Neuronal stem cell (in vitro differentiated cells): ENCODE measurements around the gene RAB40C.
A peak's percentile ranks its signal among the peaks of the same experiment; 100 is the strongest.

Source experiments
- DNase-seq: peaks from one replicate; pipeline ENCODE4 v3.0.0-alpha.2; 2013; ENCODE audit warnings: low spot score
- H2AFZ ChIP-seq: one replicate; pipeline ENCODE4 v1.6.1; 2013; ENCODE audit warnings: mild to moderate bottlenecking, low read length, inconsistent platforms
- H2AK5ac ChIP-seq: 2 replicates; pipeline ENCODE4 v1.6.1; 2013; ENCODE audit warnings: low read depth, mild to moderate bottlenecking, inconsistent platforms, low read length, moderate library complexity, mixed read lengths
- H2BK120ac ChIP-seq: 2 replicates; pipeline ENCODE4 v1.6.1; 2013; ENCODE audit warnings: low read depth, mild to moderate bottlenecking, inconsistent platforms, low read length, moderate library complexity, mixed read lengths
- H2BK12ac ChIP-seq: one replicate; pipeline ENCODE4 v1.6.1; 2013; ENCODE audit warnings: low read length, inconsistent platforms
- H2BK15ac ChIP-seq: 2 replicates; pipeline ENCODE4 v1.6.1; 2013; ENCODE audit warnings: mild to moderate bottlenecking, low read length, inconsistent platforms, mixed read lengths
- H2BK5ac ChIP-seq: one replicate; pipeline ENCODE4 v1.6.1; 2013; ENCODE audit warnings: inconsistent platforms, mild to moderate bottlenecking, low read length, moderate library complexity
- H3K14ac ChIP-seq: one replicate; pipeline ENCODE4 v1.6.1; 2013; ENCODE audit warnings: low read length, inconsistent platforms
- H3K18ac ChIP-seq: 2 replicates; pipeline ENCODE4 v1.6.1; 2013; ENCODE audit warnings: low read length, inconsistent platforms
- H3K23ac ChIP-seq: 2 replicates; pipeline ENCODE4 v1.6.1; 2013; ENCODE audit warnings: low read depth, mild to moderate bottlenecking, mixed read lengths, low read length, inconsistent platforms; ENCODE audit not compliant: poor library complexity
- H3K27ac ChIP-seq: replicated peaks from 3 replicates; pipeline ENCODE4 v1.5.1; 2013; ENCODE audit warnings: low read length, inconsistent platforms
- H3K27me3 ChIP-seq, 3 experiments: 2 replicates each; pipeline ENCODE4 v1.6.1; 2013; ENCODE audit warnings: low read length in 3 of 3, mild to moderate bottlenecking in 2 of 3, inconsistent platforms in 1 of 3, low read depth in 1 of 3, mixed read lengths in 1 of 3, moderate library complexity in 1 of 3; ENCODE audit not compliant: control insufficient read depth in 3 of 3, insufficient read depth in 3 of 3
- H3K36me3 ChIP-seq, 2 donors: replicated peaks in 1 of 2; 2 replicates each; pipeline ENCODE4 v1.6.1; 2013; ENCODE audit warnings: low read length in 2 of 2; ENCODE audit not compliant: control insufficient read depth in 2 of 2, insufficient read depth in 2 of 2
- H3K4ac ChIP-seq: 2 replicates; pipeline ENCODE4 v1.6.1; 2013; ENCODE audit warnings: inconsistent platforms, mild to moderate bottlenecking, low read length, moderate library complexity
- H3K4me1 ChIP-seq, 2 donors: 1 replicate in 1 of 2; 2 replicates in 1 of 2; pipeline ENCODE4 v1.6.1; 2013; ENCODE audit warnings: low read length in 2 of 2, low read depth in 1 of 2; ENCODE audit not compliant: control insufficient read depth in 2 of 2, insufficient read depth in 1 of 2
- H3K4me2 ChIP-seq: one replicate; pipeline ENCODE4 v1.6.1; 2013; ENCODE audit warnings: mild to moderate bottlenecking, low read length, inconsistent platforms; ENCODE audit not compliant: insufficient read depth, poor library complexity, severe bottlenecking
- H3K4me3 ChIP-seq, 2 donors: 2 replicates each; pipeline ENCODE4 v1.5.1; 2013; ENCODE audit warnings: low read length in 2 of 2, mild to moderate bottlenecking in 2 of 2, inconsistent platforms in 1 of 2, moderate library complexity in 1 of 2
- H3K79me1 ChIP-seq: one replicate; pipeline ENCODE4 v1.6.1; 2013; ENCODE audit warnings: low read depth, mild to moderate bottlenecking, inconsistent platforms, low read length, moderate library complexity
- H3K9ac ChIP-seq: one replicate; pipeline ENCODE4 v1.6.1; 2013; ENCODE audit warnings: mild to moderate bottlenecking, low read depth, low read length, inconsistent platforms; ENCODE audit not compliant: poor library complexity
- H3K9me3 ChIP-seq, 2 donors: replicated peaks in 1 of 2; 2 replicates each; pipeline versions ENCODE3 to v1.6.1; 2013; ENCODE audit warnings: low read length in 2 of 2, mild to moderate bottlenecking in 2 of 2, inconsistent platforms in 1 of 2, low read depth in 1 of 2, mixed read lengths in 1 of 2, moderate library complexity in 1 of 2; ENCODE audit not compliant: control insufficient read depth in 2 of 2, insufficient read depth in 1 of 2
- H4K8ac ChIP-seq: one replicate; pipeline ENCODE4 v1.6.1; 2013; ENCODE audit warnings: low read depth, mild to moderate bottlenecking, inconsistent platforms, low read length, moderate library complexity
- H4K91ac ChIP-seq: one replicate; pipeline ENCODE4 v1.6.1; 2013; ENCODE audit warnings: low read length, low read depth, mild to moderate bottlenecking, inconsistent platforms; ENCODE audit not compliant: poor library complexity
- WGBS, 2 donors: extraction: QIAGEN DNeasy Blood & Tissue Kit; methylation state at CpG; one replicate each; pipeline ENCODE4 v1.1.7; 2013; ENCODE audit warnings: missing lambda C conversion rate in 2 of 2, mixed read lengths in 1 of 2; ENCODE audit not compliant: insufficient read length in 2 of 2, insufficient replicate concordance in 1 of 2; ENCODE audit errors: extremely low coverage in 2 of 2; 5-methylcytosine and 5-hydroxymethylcytosine counted together

The RAB40C gene

DNA sequence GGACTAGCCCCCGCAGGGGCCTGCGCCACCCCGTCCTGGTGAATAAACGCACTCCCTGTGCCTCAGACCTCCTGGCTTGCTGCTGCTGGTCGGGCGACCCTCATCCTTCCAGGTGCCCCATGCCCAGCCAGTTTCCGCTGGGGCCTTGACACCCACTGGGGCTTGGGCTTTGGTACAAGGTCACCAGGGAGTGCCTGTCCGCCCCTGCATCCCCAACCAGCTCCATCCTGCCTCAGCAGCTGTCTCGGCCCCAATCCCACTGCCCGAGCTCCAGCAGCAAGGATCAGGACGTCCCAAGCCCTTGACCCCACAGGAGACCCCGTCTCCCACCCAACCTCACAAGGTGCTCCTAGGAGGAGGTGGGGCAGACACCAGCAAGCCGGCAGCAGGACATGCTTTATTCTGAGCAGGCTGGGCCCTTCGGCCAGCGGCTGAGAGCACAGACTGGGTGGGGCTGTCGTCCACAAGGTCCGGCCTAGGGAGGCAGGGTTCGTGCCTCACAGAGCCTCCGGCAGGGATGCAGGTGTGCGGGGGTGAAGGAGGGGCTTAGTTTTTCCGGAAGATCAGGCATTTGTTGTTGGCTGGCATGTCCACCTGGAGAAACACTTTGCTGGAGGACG lies 44.3 kb downstream of the RAB40C start:
- no CpG with 5 or more reads among the region's 22 CpGs for WGBS, 2 donors
- Histone ChIP-seq H4K8ac (no peak overlapping the region), H3K4me2 (no peak overlapping the region), H3K36me3 (peaks cover 12 to 25% of the 10 kb centered on the region in 2 donors), H3K4me3 (peak overlapping the region; percentile 13 to 99), H3K4ac (no peak overlapping the region), H3K18ac (no peak overlapping the region), H2BK12ac (no peak overlapping the region), H3K4me1 (peaks cover 32 to 41% of the 10 kb centered on the region in 2 donors), H3K14ac (no peak overlapping the region), H2AFZ (no peak overlapping the region), H3K9me3 (no peaks in the 10 kb centered on the region), H3K79me1 (peaks cover 19% of the 10 kb centered on the region), H2AK5ac (peak overlapping the region; percentile 35), H3K9ac (peak overlapping the region; percentile 44), H2BK5ac (peak overlapping the region; percentile 95), H3K27ac (no peak overlapping the region), H4K91ac (no peak overlapping the region), H2BK15ac (no peak overlapping the region), H3K23ac (peak overlapping the region; percentile 65), H2BK120ac (no peak overlapping the region), H3K27me3 (peaks cover 0 to 1% (median 0%) of the 10 kb centered on the region in 3 experiments)
- no peak for DNase-seq

DNA sequence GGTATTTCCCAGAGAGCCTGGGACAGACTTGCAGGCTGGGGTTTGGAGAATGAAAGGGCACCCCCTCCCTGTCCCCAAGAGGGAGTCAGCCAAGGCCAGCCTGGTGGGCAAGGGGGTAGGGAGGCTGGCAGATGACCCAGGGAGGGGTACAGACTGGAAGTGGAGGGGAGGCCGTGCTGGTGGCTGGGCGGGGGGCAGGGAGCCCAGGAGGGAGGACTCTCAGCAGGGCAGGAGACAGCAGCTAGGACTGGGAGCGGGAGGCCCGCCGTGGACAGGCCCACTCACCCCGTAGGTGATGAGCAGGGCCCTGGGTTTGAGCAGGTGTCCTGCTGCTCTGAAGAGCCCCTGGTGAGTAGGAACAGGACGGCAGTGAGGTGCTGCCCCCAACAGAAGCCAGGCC lies 45.1 kb downstream of the RAB40C start:
- Histone ChIP-seq H3K4me3 (peak overlapping the region in 1 of 2 donors; percentile 99), H2BK12ac (no peak overlapping the region), H2BK120ac (no peak overlapping the region), H3K18ac (no peak overlapping the region), H3K9me3 (no peaks in the 10 kb centered on the region), H3K27ac (no peak overlapping the region), H4K91ac (no peak overlapping the region), H3K23ac (peak overlapping the region; percentile 73), H3K79me1 (peaks cover 19% of the 10 kb centered on the region), H3K27me3 (peaks cover 0 to 1% (median 0%) of the 10 kb centered on the region in 3 experiments), H3K4ac (no peak overlapping the region), H3K36me3 (peaks cover 12 to 25% of the 10 kb centered on the region in 2 donors), H2AFZ (no peak overlapping the region), H3K14ac (no peak overlapping the region), H3K9ac (no peak overlapping the region), H4K8ac (no peak overlapping the region), H3K4me1 (peaks cover 25 to 36% of the 10 kb centered on the region in 2 donors), H2BK15ac (no peak overlapping the region), H2AK5ac (peak overlapping the region; percentile 92), H3K4me2 (no peak overlapping the region), H2BK5ac (peak overlapping the region; percentile 95)
- no CpG with 5 or more reads among the region's 7 CpGs for WGBS, 2 donors
- no peak for DNase-seq

DNA sequence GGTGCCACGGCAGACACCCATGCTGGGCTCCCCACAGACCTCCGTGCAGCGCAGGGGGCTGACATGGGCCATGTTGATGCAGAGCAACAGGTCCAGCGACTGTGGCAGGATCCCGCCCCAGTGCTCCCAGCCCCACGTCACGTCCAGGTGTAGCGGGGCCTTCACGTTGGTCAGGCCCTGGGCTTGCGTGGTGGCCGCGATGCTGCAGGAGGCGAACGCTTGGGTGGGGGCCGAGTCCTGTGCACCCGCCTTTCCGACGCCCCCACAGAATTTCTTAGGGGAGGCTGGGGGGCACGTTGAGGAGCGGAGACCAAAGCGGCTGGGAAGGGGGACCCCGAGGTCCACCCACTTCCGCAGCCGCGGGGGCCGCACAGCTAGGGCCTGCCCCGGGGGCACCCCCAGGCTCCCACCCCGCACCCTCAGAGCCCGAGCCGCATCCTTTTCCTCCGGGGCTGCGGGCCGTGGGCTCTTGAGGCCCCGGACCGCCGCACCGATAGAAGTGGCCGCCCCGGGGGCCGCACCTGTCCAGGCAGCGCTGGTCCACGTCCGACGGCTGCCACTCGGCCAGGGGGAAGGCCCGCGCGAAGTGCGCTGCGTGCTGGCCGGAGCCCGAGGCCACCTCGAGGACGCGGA lies 45.8 kb downstream of the RAB40C start:
- Histone ChIP-seq H3K9me3 (no peaks in the 10 kb centered on the region), H2BK5ac (peak overlapping the region; percentile 95), H3K14ac (peak overlapping the region; percentile 89), H2BK15ac (peak overlapping the region; percentile 92), H2AK5ac (peak overlapping the region; percentile 92), H3K18ac (peak overlapping the region; percentile 96), H3K4me1 (peaks cover 20 to 34% of the 10 kb centered on the region in 2 donors), H3K9ac (peak overlapping the region; percentile 97), H2BK12ac (peak overlapping the region; percentile 63), H3K79me1 (peaks cover 19% of the 10 kb centered on the region), H2AFZ (peak overlapping the region; percentile 72), H3K23ac (peak overlapping the region; percentile 99), H4K8ac (peak overlapping the region; percentile 96), H3K4me2 (peak overlapping the region; percentile 88), H3K4ac (no peak overlapping the region), H3K36me3 (peaks cover 12 to 25% of the 10 kb centered on the region in 2 donors), H3K27me3 (peaks cover 0 to 1% (median 0%) of the 10 kb centered on the region in 3 experiments), H3K27ac (peak overlapping the region; percentile 49), H4K91ac (no peak overlapping the region), H2BK120ac (peak overlapping the region; percentile 87), H3K4me3 (peak overlapping the region; percentile 99 to 100)
- WGBS, 2 donors, result no CpG with 5 or more reads among the region's 55 CpGs
- no peak for DNase-seq
